ENCODE measurements around the gene KCNIP4. TPM values are rescaled to one million over a fixed set of nuclear protein-coding genes. Genes with fewer than 3 reads are reported as not detected.

The KCNIP4 gene
- polyA plus RNA-seq, 3 donors = 0.09 to 0.25 TPM; not detected in 1

DNA sequence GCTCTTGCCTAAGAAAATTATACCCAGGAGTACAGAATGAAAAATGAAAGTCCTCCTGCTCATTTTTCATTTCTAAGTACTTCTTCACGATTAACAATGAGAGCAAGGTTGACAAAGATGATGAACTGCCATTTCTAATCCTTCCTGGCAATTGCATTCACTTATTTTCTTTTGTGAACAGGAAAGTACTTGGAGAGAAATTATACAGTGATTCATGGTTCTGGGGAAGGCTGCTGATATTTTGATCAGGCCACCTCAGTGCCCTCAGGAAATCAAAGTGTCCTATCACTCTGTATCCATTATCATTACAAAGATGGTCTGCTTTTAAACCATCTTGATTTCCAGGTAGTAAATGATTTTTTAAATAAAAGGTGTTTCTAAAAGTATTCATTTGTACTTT, 780.9 kb downstream of the KCNIP4 start:
- H3K4me1 ChIP-seq (ENCODE audit: control insufficient read depth in 1 of 2, insufficient read depth in 2 of 2, low read length in 2 of 2) = no peaks in the 10 kb centered on the region
- H2AFZ ChIP-seq (ENCODE audit: insufficient read depth, low read depth, low read length, poor library complexity, severe bottlenecking) = no peak overlapping the region
- Mint-ChIP-seq H3K4me3 (no peak overlapping the region), H3K4me1 (no peaks in the 10 kb centered on the region), H3K27ac (no peak overlapping the region), H3K27me3 (ENCODE audit: low read depth in 3 of 3) (no peaks in the 10 kb centered on the region), H3K36me3 (no peaks in the 10 kb centered on the region), H3K9me3 (peaks cover 0 to 5% (median 0%) of the 10 kb centered on the region in 7 donors)
- no peak overlapping the region for H3K4me3 ChIP-seq (replicated peaks in 1 of 3; ENCODE audit: low read depth in 2 of 3, low read length in 3 of 3)
- peaks cover 0 to 3% of the 10 kb centered on the region in 2 donors for H3K9me3 ChIP-seq (replicated peaks in 1 of 2; ENCODE audit: control insufficient read depth in 1 of 2, insufficient read depth in 1 of 2, low read length in 2 of 2)
- no peaks in the 10 kb centered on the region for H4K20me1 ChIP-seq (ENCODE audit: insufficient read depth, low read length)
- no peaks in the 10 kb centered on the region for H3K27me3 ChIP-seq (ENCODE audit: control insufficient read depth in 2 of 2, insufficient read depth in 2 of 2, low read length in 2 of 2)
- H3K36me3 ChIP-seq (replicated peaks in 1 of 2; ENCODE audit: control insufficient read depth in 1 of 2, insufficient read depth in 2 of 2, low read length in 2 of 2) = no peaks in the 10 kb centered on the region
- no peak for DNase-seq
- TF ChIP-seq, protein P1, sequence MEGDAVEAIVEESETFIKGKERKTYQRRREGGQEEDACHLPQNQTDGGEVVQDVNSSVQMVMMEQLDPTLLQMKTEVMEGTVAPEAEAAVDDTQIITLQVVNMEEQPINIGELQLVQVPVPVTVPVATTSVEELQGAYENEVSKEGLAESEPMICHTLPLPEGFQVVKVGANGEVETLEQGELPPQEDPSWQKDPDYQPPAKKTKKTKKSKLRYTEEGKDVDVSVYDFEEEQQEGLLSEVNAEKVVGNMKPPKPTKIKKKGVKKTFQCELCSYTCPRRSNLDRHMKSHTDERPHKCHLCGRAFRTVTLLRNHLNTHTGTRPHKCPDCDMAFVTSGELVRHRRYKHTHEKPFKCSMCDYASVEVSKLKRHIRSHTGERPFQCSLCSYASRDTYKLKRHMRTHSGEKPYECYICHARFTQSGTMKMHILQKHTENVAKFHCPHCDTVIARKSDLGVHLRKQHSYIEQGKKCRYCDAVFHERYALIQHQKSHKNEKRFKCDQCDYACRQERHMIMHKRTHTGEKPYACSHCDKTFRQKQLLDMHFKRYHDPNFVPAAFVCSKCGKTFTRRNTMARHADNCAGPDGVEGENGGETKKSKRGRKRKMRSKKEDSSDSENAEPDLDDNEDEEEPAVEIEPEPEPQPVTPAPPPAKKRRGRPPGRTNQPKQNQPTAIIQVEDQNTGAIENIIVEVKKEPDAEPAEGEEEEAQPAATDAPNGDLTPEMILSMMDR (IDR thresholded peaks at IDR 0.05) = no peak
- WGBS (ENCODE audit: insufficient coverage) = no CpG with 5 or more reads among the region's 1 CpG
- H3K4me2 ChIP-seq (replicated peaks; ENCODE audit: extremely low read depth, low read length, poor library complexity, severe bottlenecking) = no peak overlapping the region
- no peak overlapping the region for H3K9ac ChIP-seq (ENCODE audit: insufficient read depth, low read length, poor library complexity, severe bottlenecking)
- H3K79me2 ChIP-seq (ENCODE audit: insufficient read depth, low read length) = no peaks in the 10 kb centered on the region
- intact Hi-C loops (cut with micrococcal nuclease) = no loop called here
- H3K27ac ChIP-seq (ENCODE audit: low read depth in 1 of 2, low read length in 2 of 2) = no peak overlapping the region

DNA sequence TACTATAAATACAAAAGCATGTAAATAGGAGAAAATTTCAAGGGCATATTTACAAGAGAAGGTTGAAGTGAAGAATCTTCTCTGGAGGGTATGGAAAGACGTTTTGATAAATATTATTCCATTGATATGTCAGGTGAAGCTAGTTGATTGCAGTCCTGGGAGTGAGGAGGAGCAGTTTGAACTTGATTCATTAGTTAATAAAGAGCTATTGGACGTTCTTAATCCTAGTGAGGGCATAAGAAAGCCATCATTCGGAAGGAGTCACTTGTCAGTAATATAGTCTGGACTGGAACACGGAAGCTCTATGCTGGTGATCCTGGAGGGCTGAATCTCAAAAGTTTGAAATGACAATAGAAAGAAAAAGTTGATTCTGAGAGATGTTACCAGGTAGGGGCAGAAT, 793.2 kb downstream of the KCNIP4 start:
- no peaks in the 10 kb centered on the region for H3K4me1 Mint-ChIP-seq
- whole genome bisulfite sequencing (ENCODE audit: insufficient coverage) = 67% methylated on average over 4 of the region's 4 CpGs
- Histone ChIP-seq H3K36me3 (replicated peaks in 1 of 2; ENCODE audit: control insufficient read depth in 1 of 2, insufficient read depth in 2 of 2, low read length in 2 of 2) (no peaks in the 10 kb centered on the region), H3K9ac (ENCODE audit: insufficient read depth, low read length, poor library complexity, severe bottlenecking) (no peak overlapping the region), H3K4me2 (replicated peaks; ENCODE audit: extremely low read depth, low read length, poor library complexity, severe bottlenecking) (no peak overlapping the region), H3K4me3 (replicated peaks in 1 of 3; ENCODE audit: low read depth in 2 of 3, low read length in 3 of 3) (no peak overlapping the region), H3K27me3 (ENCODE audit: control insufficient read depth in 2 of 2, insufficient read depth in 2 of 2, low read length in 2 of 2) (no peaks in the 10 kb centered on the region), H3K79me2 (ENCODE audit: insufficient read depth, low read length) (no peaks in the 10 kb centered on the region), H3K27ac (ENCODE audit: low read depth in 1 of 2, low read length in 2 of 2) (no peak overlapping the region), H3K9me3 (replicated peaks in 1 of 2; ENCODE audit: control insufficient read depth in 1 of 2, insufficient read depth in 1 of 2, low read length in 2 of 2) (peaks cover 0 to 3% of the 10 kb centered on the region in 2 donors), H3K4me1 (ENCODE audit: control insufficient read depth in 1 of 2, insufficient read depth in 2 of 2, low read length in 2 of 2) (no peaks in the 10 kb centered on the region), H2AFZ (ENCODE audit: insufficient read depth, low read depth, low read length, poor library complexity, severe bottlenecking) (no peak overlapping the region), H4K20me1 (ENCODE audit: insufficient read depth, low read length) (no peaks in the 10 kb centered on the region)
- TF ChIP-seq, protein P1 (IDR thresholded peaks at IDR 0.05) = no peak
- H3K27me3 Mint-ChIP-seq (ENCODE audit: low read depth in 3 of 3) = no peaks in the 10 kb centered on the region
- intact Hi-C loops (cut with micrococcal nuclease) = no loop called here
- DNase-seq = no peak
- H3K9me3 Mint-ChIP-seq = peaks cover 0 to 5% (median 0%) of the 10 kb centered on the region in 7 donors
- no peaks in the 10 kb centered on the region for H3K36me3 Mint-ChIP-seq
- no peak overlapping the region for H3K27ac Mint-ChIP-seq
- H3K4me3 Mint-ChIP-seq = no peak overlapping the region

All from CD14-positive monocyte (primary cell).